GM21526 (cell line): ENCODE results near the gene PDAP1.
"Not testable (repeated sequence)": the region's sequence is repeated elsewhere in the genome, so short reads cannot be mapped to it uniquely, and the experiment has no call there.

ENCODE experiments used
- ATAC-seq: cut with Tn5 transposase; IDR thresholded peaks from one replicate; pipeline ENCODE4 v1.9.1; 2021; ENCODE audit warnings: moderate library complexity; ENCODE audit not compliant: unreplicated experiment, low FRiP score

The PDAP1 gene

DNA sequence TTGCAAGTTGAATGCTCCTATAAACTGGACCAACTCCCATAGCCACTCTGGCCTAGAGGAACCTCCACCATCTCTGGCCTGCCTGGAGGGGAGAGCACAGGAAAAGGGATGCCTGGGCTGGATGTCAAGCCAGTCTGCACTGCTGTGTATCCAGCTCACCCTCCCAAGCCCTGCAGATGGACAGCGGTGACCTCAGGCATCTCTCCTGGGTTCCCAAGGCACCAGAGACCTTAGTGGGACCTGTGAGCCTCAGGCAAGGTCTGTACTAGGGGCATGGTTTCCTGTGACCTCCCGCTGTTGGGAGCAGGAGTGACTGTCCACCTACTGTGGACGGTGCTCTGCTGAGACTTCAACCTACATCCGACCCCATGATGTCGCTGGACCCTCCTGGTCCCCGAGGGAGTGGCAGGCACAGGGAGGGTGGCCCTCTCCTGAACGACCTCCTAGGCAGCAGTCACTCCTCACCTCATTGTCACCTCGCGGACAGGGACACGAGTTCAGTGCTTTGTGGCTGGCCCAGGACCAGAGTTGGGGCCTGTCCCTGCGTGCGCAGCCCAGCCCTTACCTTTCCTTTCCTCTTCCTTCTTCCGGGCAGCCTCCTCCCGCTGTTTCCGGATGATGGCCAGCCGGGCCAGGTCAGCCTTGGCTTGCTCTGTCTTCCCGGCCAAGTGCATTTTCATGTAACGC, 11.0 kb downstream of the PDAP1 start:
- ATAC-seq, result no peak

DNA sequence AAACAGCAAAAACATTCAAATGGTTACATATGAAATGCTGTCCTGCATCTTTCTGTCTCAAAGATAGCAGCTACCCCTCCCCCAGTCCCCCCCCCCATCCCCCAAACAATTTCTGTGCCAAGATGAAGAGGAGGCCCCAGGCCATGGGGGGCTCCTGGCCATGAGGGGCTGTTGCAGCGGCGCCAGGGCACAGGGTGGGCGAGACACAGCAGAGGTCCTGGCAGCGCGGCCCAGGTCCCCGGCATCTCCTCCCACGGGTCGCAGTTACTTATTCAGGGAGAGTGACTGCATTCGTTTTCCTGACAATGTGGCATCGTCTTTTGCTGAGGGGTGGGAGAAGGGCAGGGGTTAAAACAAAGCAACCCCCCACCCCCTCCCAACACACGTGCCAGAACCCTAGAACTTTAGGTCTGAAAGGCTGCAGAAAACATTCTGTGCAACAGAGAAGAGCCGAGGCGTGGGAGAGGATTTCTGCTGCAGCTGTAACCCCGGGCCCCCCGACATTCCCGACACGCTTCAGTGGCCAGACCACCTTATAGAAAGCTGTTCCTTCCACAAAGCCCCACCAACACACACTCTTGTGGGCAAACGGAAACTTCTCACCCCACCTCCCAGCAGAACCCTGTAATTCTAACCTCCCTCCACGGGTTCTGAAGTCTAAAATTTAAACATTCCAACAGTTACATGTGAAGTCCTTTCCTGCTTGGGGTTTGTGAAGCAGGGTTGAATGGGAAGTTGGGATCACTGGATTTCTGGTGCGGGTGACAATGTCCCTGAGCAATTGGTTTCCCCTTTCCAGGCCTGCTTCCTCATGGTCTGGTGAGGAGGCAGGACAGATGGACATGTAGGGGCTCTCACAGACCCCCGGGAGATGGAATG, 11.7 kb downstream of the PDAP1 start:
- no peak for ATAC-seq

DNA sequence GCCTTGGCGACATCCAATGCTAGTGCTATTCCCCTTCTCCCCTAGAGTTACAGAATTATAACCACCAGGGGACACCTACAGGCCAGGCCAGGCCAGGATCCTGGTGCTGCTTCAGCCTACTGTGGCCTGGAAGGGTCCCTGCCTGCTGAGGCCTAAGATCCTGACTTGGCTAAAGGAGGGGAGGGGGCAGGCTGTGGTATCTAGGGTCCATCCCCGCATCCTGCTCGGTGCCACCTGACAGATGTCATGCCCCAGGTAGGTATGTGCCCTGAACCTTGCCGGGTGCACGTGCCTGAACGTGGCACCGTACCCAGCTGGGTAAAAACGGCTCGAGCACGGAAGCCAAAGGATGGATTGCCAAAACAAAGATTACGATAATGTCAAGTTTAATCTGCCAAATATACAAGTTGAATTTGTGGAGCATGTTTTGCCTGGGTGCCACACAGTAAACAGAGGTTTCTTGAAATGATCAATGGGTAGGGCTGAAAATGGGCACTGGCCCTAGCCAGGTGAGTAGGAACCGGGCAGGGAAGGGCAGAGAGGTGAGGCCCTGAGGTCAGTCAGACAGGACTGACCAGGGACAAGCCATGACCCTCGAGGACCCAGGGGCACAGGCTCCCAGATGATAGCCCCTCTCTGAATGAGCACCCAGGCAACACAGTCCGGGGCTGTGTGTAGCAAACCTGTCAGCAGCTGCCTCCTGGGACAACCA, 12.6 kb downstream of the PDAP1 start:
- ATAC-seq, result no peak

DNA sequence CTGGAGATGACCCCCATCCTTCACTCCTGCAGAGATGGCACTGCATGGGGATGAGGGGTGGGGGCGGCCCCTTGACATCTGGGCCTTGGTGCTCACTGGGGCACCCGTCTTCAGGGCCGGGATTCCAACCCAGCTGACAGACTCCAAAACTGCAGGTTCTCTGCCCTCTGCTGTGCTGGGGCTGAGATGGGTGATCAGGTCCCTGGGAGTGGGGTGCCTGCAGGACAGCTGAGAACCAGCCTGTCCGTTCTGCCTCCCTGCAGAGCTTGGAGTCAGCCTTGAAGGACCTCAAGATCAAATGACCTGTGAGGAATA, 14.3 kb downstream of the PDAP1 start:
- ATAC-seq, result no peak

DNA sequence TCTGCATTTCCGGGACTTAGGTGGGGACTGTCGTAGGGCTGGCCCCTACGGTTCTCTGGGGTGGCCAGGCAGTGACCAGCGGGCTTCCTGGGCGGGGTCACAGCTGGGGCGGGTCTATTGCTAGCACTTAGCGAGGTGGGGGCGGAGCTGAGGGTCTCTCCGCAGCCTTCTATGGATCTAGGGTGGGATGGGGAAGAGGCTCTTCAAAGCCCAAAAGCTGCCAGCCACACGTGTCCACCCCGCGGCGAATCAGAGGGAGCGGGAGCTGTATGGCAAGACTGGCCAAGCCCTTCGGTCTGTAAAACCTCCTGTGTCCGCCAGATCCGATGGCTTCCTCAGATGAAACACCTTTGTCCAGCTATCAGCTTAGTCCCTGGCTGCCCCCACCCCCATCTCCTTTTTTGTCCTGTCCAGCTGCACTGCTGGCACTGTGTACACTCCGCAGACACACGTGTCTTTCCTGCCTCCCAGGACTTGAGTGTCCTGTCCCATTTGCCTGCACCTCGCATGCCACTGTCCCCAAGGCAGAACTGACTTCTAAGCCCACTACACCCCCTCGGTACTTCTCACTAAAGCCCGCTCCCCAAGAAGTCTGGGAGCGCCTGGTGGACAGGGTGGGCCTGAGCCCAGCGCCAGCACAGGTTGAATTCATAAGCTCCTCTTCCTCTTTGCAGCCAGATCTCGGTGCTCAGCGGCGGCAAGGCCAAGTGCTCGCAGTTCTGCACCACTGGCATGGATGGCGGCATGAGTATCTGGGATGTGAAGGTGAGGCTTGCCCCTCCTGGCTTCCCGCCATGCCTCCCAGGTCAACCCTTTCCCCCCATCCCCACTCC, 14.8 kb downstream of the PDAP1 start:
- ATAC-seq, result no peak

DNA sequence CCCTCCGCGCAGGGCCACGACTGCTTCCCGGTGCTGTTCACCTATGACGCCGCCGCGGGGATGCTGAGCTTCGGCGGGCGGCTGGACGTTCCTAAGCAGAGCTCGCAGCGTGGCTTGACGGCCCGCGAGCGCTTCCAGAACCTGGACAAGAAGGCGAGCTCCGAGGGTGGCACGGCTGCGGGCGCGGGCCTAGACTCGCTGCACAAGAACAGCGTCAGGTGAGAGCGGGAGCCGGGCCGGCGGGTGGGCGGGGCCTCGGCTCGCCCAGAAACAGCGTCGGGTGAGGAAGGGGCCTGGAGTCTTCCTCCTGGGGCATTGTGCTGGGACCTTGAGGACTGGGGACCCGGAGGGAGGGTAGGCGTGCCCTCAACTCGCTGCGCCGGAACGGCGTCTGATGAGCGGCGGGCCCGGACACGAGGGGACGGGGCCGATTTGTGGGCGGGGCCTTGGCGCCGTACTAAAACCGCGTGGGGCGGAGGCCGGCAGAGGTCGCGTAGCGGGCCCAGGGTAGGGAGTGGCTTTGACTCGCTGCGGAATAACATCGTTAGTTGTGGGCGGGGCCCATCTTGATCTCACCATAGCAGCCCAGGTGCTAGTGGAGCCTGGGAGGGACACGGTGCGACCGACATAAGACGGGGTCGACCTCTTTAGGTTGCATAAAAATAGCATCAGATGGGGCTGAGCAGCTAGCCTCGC, 15.6 kb downstream of the PDAP1 start:
- no peak for ATAC-seq

DNA sequence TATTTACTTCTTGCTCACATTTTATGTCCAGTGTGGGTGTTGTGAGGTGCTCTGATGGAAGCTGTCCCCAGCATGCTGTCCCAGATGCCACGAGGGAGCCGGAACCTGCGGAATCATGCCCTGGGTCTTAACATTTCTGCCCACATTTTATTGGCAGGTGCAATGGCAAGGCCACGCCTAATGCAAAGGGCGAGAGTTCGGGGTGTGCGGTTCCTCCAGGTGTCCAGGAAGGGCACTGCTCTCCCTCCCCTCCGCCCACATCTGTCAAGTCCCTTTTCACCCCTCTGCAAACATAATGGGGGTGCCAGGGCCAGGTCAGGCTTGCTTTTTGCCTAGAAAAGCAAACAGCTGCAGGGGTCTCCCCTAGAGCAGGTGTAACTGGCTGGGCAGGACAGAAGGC, 16.4 kb downstream of the PDAP1 start:
- no peak for ATAC-seq

DNA sequence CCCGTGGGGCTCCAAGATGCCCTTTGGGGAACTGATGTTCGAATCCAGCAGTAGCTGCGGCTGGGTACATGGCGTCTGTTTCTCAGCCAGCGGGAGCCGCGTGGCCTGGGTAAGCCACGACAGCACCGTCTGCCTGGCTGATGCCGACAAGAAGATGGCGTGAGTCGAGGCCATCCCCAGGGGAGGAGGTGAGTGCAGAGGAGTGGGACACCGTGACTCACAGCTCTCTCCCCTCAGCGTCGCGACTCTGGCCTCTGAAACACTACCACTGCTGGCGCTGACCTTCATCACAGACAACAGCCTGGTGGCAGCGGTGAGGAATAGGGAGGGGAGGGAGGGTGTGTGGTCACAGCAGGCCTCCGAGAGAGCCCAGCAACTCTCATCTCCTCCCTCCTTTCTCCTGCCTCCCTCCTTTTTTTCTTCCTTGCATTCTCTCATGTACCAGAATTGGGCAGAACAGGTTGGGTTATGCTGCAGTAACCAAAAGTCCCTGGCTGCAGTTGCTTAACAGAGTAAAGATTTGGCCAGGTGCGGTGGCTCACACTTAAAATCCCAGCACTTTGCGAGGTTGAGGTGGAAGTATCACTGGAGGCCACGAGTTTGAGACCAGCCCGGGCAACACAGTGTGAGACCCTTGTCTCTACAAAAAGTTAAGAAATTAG, 17.3 kb downstream of the PDAP1 start:
- ATAC-seq, result no peak

DNA sequence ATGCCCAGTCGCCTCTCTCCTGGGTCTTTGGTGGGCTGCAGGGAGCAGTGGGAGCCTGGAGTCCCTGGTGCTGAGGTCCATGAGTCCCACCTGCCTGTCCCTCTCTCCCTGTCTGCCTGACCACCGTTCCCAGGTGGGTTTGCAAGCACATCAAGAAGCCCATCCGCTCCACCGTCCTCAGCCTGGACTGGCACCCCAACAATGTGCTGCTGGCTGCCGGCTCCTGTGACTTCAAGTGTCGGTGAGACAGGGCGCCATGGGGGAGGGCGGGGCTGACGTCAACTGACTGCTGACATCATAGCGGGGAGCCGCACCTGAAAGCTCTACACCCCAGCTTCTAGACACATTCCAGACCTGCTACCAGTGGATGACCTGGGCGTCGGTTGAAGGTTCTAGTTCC, 18.6 kb downstream of the PDAP1 start:
- no peak for ATAC-seq

DNA sequence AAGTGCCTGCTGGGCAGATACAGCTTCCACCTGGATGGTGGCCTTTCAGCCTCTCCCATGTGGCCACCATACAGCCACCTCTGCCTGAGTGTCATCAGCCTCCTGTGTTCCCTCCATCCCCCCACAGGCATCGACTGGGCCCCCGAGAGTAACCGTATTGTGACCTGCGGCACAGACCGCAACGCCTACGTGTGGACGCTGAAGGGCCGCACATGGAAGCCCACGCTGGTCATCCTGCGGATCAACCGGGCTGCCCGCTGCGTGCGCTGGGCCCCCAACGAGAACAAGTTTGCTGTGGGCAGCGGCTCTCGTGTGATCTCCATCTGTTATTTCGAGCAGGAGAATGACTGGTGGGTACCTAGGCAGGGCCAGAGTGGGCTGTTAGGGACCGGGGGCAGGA, 20.5 kb downstream of the PDAP1 start:
- no peak for ATAC-seq

DNA sequence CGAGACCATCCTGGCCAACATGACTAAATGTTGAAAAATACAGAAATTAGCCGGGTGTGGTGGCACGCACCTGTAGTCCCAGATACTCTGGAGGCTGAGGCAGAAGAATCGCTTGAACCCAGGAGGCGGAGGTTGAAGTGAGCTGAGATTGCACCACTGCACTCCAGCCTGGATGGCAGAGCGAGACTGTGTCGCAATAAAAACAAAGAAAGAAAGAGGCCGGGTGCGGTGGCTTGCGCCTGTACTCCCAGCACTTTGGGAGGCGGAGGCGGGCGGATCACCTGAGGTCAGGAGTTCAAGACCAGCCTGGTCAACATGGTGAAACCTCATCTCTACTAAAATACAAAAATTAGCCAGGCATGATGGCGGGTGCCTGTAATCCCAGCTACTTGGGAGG, 21.2 kb downstream of the PDAP1 start:
- not testable (repeated sequence) for ATAC-seq

DNA sequence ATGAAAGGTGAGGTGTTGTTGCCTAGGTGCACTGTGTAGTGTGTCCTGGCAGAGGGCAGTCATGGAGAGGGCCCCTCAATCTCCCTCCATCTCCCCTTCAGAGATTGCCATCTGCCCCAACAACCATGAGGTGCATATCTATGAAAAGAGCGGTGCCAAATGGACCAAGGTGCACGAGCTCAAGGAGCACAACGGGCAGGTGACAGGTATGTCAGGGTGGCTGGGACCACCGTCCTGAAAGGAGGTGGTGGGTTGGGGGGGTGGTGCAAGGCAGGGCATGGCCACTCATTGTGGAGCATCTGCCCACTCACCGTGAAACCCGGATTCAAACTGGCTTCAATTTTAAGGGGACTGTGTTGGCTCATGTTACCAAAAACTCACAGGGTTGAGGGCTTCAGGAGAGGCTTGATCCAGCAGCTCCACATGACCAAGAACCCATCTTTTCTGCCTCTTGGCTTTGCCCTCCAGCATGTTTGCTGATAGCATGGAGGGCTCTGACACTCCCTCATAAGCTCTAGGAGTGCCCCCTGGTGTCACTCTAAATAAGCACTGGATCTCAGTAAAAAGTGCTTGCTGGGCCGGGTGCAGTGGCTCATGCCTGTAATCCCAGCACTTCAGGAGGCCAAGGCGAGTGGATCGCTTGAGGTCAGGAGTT, 21.7 kb downstream of the PDAP1 start:
- no peak for ATAC-seq

DNA sequence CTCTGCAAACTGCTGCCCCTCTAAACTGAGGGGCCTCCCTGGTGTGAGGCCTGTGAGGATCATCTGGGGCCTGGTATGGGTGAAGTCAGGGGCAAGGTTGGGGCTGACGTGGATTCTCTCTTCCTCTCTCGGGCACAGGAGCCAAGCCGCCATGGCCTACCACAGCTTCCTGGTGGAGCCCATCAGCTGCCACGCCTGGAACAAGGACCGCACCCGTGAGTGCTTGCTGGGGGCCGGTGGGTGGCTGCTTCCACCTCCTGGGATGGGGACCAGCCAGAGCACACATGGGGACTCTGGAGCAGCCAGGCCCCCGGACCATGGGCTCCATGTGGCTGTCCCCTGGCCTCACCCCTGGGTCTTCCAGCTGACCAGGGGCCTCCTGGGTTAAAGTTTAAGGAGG, 22.8 kb downstream of the PDAP1 start:
- ATAC-seq, result no peak

DNA sequence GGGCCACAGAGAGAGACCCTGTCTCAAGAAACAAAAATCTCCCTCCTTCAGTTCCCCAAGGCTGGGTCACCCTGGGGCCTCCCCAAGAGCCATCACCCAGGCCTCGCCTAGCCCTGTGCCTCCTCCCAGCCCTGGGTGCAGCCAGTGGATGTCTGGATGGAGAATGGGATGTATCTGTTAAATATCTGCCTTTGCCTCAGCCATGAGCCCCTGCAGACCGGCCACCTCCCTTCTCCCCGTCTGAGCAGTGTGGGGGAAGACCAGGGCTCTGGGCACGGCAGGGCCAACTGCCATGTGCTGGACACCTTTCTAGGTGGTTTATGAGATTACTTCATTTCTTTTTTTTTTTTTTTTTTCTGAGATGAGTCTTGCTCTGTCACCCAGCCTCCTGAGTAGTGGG, 23.9 kb downstream of the PDAP1 start:
- no peak for ATAC-seq

DNA sequence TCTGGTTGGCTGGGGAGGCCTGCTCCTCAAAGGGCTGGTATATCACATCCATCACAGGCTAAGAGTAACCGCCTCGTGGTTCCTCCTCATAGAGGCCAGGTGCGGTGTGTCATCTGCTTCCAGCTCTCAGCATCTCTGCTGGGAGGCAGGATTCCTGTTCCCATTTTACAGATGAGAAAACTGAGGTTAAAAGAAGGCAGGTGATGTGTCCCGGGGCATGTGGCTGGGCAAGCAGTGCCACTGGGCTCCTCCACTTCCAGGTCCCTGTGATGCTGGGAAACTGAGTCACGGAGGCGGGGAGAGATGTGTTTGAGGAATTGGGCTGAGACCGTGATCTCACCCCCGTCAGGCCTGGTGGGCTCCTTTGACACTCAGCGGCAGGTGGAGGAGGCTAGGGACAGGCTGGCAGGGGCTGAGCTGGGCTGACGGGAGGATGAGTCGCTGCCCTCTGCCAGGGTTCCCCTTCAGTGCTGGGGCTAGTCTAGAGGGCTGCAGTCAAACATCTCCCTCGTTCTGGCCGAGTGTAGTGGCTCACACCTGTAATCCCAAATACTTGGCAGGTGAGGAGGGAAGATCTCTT, 24.5 kb downstream of the PDAP1 start:
- ATAC-seq, result no peak

DNA sequence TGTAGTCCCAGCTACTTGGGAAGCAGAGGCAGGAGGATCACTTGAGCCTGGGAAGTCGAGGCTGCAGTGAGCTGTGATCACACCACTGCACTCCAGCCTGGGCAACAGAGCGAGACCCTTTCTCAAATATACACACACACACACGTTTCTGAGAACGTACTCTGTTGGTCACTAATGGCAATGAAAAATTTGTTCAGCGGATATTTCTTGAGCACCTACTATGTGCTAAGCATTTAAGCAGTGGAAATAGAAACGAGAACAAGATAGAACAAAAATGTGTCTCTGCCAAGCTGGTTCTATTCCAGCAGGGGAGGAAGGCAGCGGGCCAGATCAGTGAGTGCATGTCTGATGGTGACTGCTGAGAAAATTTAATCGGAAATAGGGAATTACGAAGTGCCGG, 25.2 kb downstream of the PDAP1 start:
- no peak for ATAC-seq

DNA sequence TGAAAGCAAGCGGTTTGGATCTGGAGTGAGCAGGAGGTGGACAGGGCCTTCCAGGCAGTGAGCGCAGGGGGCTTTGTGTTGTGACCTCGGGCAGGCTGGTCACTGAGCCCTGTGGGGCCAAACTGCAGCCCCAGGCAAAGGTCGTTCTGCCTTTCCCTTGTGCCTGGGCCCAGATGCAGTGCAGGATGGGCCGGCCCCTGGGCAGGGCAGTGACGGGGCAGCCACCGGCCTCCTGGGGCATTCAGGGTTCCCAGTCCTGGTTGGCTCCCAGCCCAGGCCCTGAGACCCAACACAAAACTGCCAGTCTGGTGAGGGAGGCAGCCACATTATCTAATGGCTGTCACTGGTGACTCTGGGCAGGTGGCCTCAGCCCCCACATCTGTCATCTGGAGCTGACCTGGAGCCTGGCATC, 26.7 kb downstream of the PDAP1 start:
- no peak for ATAC-seq

DNA sequence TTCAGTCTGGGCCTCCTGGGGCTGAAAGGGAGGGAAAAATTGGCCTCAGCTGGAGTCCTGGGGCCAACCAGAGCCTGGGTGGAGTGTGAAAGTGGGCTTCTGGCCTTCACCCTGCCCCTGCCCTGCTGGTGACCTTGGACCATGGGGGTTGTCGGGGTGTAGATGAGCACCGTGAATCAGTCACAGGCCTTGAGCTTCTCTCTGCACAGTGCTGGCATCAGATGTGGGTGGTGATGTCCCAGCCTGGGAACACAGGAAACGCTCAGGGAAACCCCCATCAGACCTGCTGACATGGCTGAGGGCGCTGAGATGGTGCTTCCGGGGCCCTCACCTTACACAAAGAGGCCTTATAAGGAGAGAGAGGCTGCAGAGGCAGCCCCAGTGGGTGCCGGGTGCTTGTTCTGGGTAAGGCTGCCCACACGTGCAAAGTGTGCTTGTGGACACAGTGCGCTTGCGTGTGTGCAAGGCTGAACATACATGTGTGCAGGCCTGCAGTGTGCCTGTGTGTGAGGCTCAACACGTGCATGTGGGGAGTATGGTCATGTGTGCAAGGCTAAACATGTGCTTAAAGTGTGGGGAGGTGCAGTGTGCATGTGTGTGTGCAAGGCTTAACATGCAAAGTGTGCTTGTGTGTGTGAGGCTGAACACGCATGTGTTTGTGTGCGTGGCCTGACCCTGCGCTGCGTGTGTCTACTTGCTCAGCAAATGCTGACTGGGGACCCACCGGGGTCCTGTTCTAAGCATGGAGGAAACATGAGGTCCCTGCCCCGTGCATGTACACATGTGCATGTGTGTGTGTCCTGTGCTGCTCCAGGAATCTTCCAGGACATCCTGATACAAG, 27.4 kb downstream of the PDAP1 start:
- ATAC-seq, result peak; percentile 65
